Measurements from ENCODE around the gene HS3ST5.

The HS3ST5 gene

GRCh38 chr6:114342826-114343781 lies at the start of gene HS3ST5:
HS3ST5 (minus strand) TSS chr6:114343023; CDS start chr6:114062845, 280,178 bp downstream.
- ChIA-PET POLR2A (no interaction called here), CTCF (no interaction called here)
- no peak for DNase-seq (ENCODE audit: low read depth, low spot score)
- peak; percentile 37 for TF ChIP-seq CTCF (IDR thresholded peaks at IDR 0.05; ENCODE audit: insufficient read depth, low read length, missing control alignments)
- peak within 1 kb of the TSS; percentile 48 for H3K4me3 ChIP-seq (ENCODE audit: low read depth, low read length)

- no peak for TF ChIP-seq CTCF (IDR thresholded peaks at IDR 0.05; ENCODE audit: insufficient read depth, low read length, missing control alignments)
- no peak for DNase-seq (ENCODE audit: low read depth, low spot score)
- H3K4me3 ChIP-seq (ENCODE audit: low read depth, low read length), result no peak overlapping the region
- ChIA-PET CTCF (no interaction called here), POLR2A (no interaction called here)
Measured at GRCh38 chr6:114390176-114390575, 47.4 kb upstream of the HS3ST5 start.

- no peak for TF ChIP-seq CTCF (IDR thresholded peaks at IDR 0.05; ENCODE audit: insufficient read depth, low read length, missing control alignments)
- H3K4me3 ChIP-seq (ENCODE audit: low read depth, low read length), result no peak overlapping the region
- ChIA-PET POLR2A (no interaction called here), CTCF (no interaction called here)
- no peak for DNase-seq (ENCODE audit: low read depth, low spot score)
Measured at GRCh38 chr6:114389111-114389510, 46.3 kb upstream of the HS3ST5 start.

GRCh38 chr6:114382406-114382805 lies 39.6 kb upstream of the HS3ST5 start:
- no peak for TF ChIP-seq CTCF (IDR thresholded peaks at IDR 0.05; ENCODE audit: insufficient read depth, low read length, missing control alignments)
- H3K4me3 ChIP-seq (ENCODE audit: low read depth, low read length), result no peak overlapping the region
- CTCF ChIA-PET, result no interaction called here
- POLR2A ChIA-PET, result no interaction called here
- DNase-seq (ENCODE audit: low read depth, low spot score), result no peak

GRCh38 chr6:114377881-114378280 lies 35.1 kb upstream of the HS3ST5 start:
- no peak for TF ChIP-seq CTCF (IDR thresholded peaks at IDR 0.05; ENCODE audit: insufficient read depth, low read length, missing control alignments)
- no peak overlapping the region for H3K4me3 ChIP-seq (ENCODE audit: low read depth, low read length)
- ChIA-PET POLR2A (no interaction called here), CTCF (no interaction called here)
- no peak for DNase-seq (ENCODE audit: low read depth, low spot score)

GRCh38 chr6:114376611-114377175 lies 33.9 kb upstream of the HS3ST5 start:
- CTCF ChIA-PET, result no interaction called here
- DNase-seq (ENCODE audit: low read depth, low spot score), result no peak
- POLR2A ChIA-PET, result no interaction called here
- no peak for TF ChIP-seq CTCF (IDR thresholded peaks at IDR 0.05; ENCODE audit: insufficient read depth, low read length, missing control alignments)
- H3K4me3 ChIP-seq (ENCODE audit: low read depth, low read length), result no peak overlapping the region

Measured in AG04449 (cell line).